OCI-LY1 (cell line): ENCODE measurements around the gene CRTAP.

Experiments used
- H2AFZ ChIP-seq: fragments of 200-600 bp; sonication (generic), shearing (Covaris generic); 2 replicates; pipeline ENCODE4 v1.6.0; 2014; ENCODE audit warnings: antibody characterized with exemption, mild to moderate bottlenecking, low read length
- H3F3A ChIP-seq: fragments of 200-600 bp; sonication (generic), shearing (Covaris generic); 2 replicates; pipeline ENCODE4 v1.6.0; 2014; ENCODE audit warnings: mild to moderate bottlenecking, antibody characterized with exemption, low read length, moderate library complexity; ENCODE audit not compliant: insufficient read depth
- H3K27ac ChIP-seq: fragments of 200-600 bp; sonication (generic); 2 replicates; pipeline ENCODE4 v1.5.1; 2014; ENCODE audit warnings: low read length, mixed run types, mild to moderate bottlenecking, low read depth; ENCODE audit not compliant: poor library complexity, severe bottlenecking
- H3K27me3 ChIP-seq: fragments of 200-600 bp; sonication (generic); 2 replicates; pipeline ENCODE4 v1.6.0; 2014; ENCODE audit warnings: antibody characterized with exemption, mild to moderate bottlenecking, low read length, moderate library complexity; ENCODE audit not compliant: insufficient read depth
- H3K36me3 ChIP-seq: fragments of 200-600 bp; sonication (generic); 2 replicates; pipeline ENCODE4 v1.6.1; 2014; ENCODE audit warnings: mild to moderate bottlenecking, antibody characterized with exemption, low read length, moderate library complexity, mixed read lengths; ENCODE audit not compliant: insufficient read depth
- H3K4me1 ChIP-seq: fragments of 200-600 bp; sonication (generic); 2 replicates; pipeline ENCODE4 v1.5.1; 2014; ENCODE audit warnings: mild to moderate bottlenecking, low read length, moderate library complexity; ENCODE audit not compliant: insufficient read depth, severe bottlenecking
- H3K4me2 ChIP-seq: fragments of 200-600 bp; sonication (generic), shearing (Covaris generic); 2 replicates; pipeline ENCODE4 v1.6.1; 2014; ENCODE audit warnings: low read length
- H3K4me3 ChIP-seq: fragments of 200-600 bp; sonication (generic); 2 replicates; pipeline ENCODE4 v1.5.1; 2014; ENCODE audit warnings: low read length, low read depth, mild to moderate bottlenecking, mixed read lengths; ENCODE audit not compliant: poor library complexity, severe bottlenecking
- H3K79me2 ChIP-seq: fragments of 200-600 bp; shearing (Covaris generic); 2 replicates; pipeline ENCODE4 v1.6.1; 2016; ENCODE audit warnings: mixed run types, low read length, mixed read lengths; ENCODE audit not compliant: insufficient read depth
- H3K9ac ChIP-seq: fragments of 200-600 bp; sonication (generic), shearing (Covaris generic); 2 replicates; pipeline ENCODE4 v1.6.1; 2014; ENCODE audit warnings: mild to moderate bottlenecking, low read length, mixed read lengths
- H3K9me2 ChIP-seq: fragments of 200-600 bp; sonication (generic), shearing (Covaris generic); 2 replicates; pipeline ENCODE4 v1.6.1; 2014; ENCODE audit warnings: low read depth, mild to moderate bottlenecking, low read length, mixed read lengths
- H3K9me3 ChIP-seq: fragments of 200-600 bp; shearing (Covaris generic); 2 replicates; pipeline ENCODE4 v1.6.1; 2014; ENCODE audit warnings: low read length, mixed read lengths
- H4K20me1 ChIP-seq: fragments of 200-600 bp; sonication (generic), shearing (Covaris generic); 2 replicates; pipeline ENCODE4 v1.6.0; 2016; ENCODE audit warnings: mild to moderate bottlenecking, low read length; ENCODE audit not compliant: insufficient read depth
- EZH2 ChIP-seq: fragments of 200-600 bp; sonication (generic), shearing (Covaris generic); IDR thresholded peaks from 2 replicates; pipeline ENCODE4 v1.8.0; 2017; ENCODE audit warnings: borderline replicate concordance, mixed run types, mild to moderate bottlenecking, antibody characterized with exemption, low read length, moderate library complexity, mixed read lengths
- TF ChIP-seq, protein P1 (sequence below): fragments of 200-600 bp; sonication (generic), shearing (Covaris generic); IDR thresholded peaks from 2 replicates; pipeline ENCODE4 v1.5.1; 2017; ENCODE audit warnings: mild to moderate bottlenecking, antibody characterized with exemption, low read length, moderate library complexity, mixed read lengths

CRTAP gene

DNA sequence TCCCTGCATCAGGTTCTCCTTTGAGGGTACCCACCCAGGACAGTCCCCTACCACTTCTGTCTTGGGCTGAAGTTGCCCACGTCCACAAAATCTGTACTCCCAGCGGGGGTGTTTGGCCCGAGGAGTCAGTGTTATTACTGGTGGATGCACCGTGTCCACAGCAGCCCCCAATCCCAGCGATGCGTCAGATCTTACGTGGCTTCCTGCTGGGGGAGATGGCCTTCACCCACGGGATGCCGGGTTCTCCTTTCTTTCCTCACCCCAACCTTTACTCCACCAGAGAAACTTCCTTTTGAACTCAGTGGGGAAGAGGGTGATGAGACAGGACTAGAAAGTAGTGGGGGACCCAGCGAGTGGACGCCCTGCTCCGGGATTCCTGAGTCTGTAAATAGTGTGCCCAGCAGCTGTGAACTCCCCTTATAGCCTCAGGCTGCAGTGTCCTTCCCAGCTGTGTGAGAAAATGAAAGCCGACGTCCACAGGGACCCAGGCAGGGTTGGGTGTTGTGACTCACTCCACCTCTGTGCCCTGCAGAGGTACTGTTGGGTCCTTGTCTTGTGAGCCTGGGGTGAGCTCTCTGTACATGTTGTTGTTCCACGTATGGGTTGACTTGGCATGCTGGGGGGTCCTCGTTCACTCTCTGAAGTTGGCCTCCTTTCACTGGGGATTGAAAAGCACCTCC is 31.5 kb downstream of the CRTAP start:
- H3K9me2 ChIP-seq, result no peaks in the 10 kb centered on the region
- H3K9ac ChIP-seq, result no peak overlapping the region
- no peaks in the 10 kb centered on the region for H3F3A ChIP-seq
- H3K27ac ChIP-seq, result no peak overlapping the region
- no peaks in the 10 kb centered on the region for H3K27me3 ChIP-seq
- no peaks in the 10 kb centered on the region for H3K36me3 ChIP-seq
- H3K4me3 ChIP-seq, result no peak overlapping the region
- H3K4me2 ChIP-seq, result no peak overlapping the region
- no peaks in the 10 kb centered on the region for H3K9me3 ChIP-seq
- no peaks in the 10 kb centered on the region for H3K79me2 ChIP-seq
- no peak for TF ChIP-seq EZH2
- TF ChIP-seq, protein P1, sequence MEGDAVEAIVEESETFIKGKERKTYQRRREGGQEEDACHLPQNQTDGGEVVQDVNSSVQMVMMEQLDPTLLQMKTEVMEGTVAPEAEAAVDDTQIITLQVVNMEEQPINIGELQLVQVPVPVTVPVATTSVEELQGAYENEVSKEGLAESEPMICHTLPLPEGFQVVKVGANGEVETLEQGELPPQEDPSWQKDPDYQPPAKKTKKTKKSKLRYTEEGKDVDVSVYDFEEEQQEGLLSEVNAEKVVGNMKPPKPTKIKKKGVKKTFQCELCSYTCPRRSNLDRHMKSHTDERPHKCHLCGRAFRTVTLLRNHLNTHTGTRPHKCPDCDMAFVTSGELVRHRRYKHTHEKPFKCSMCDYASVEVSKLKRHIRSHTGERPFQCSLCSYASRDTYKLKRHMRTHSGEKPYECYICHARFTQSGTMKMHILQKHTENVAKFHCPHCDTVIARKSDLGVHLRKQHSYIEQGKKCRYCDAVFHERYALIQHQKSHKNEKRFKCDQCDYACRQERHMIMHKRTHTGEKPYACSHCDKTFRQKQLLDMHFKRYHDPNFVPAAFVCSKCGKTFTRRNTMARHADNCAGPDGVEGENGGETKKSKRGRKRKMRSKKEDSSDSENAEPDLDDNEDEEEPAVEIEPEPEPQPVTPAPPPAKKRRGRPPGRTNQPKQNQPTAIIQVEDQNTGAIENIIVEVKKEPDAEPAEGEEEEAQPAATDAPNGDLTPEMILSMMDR, result no peak
- H2AFZ ChIP-seq, result no peak overlapping the region
- no peaks in the 10 kb centered on the region for H3K4me1 ChIP-seq
- no peaks in the 10 kb centered on the region for H4K20me1 ChIP-seq

- H3F3A ChIP-seq, result no peaks in the 10 kb centered on the region
- H3K79me2 ChIP-seq, result no peaks in the 10 kb centered on the region
- H3K9me2 ChIP-seq, result no peaks in the 10 kb centered on the region
- no peaks in the 10 kb centered on the region for H4K20me1 ChIP-seq
- H3K4me3 ChIP-seq, result no peak overlapping the region
- H3K27ac ChIP-seq, result no peak overlapping the region
- H3K27me3 ChIP-seq, result no peaks in the 10 kb centered on the region
- no peak overlapping the region for H2AFZ ChIP-seq
- no peaks in the 10 kb centered on the region for H3K36me3 ChIP-seq
- TF ChIP-seq, protein P1, result no peak
- TF ChIP-seq EZH2, result no peak
- H3K9ac ChIP-seq, result no peak overlapping the region
- H3K4me2 ChIP-seq, result no peak overlapping the region
- H3K4me1 ChIP-seq, result no peaks in the 10 kb centered on the region
- no peaks in the 10 kb centered on the region for H3K9me3 ChIP-seq
Measured at GRCh38 chr3:33145901-33146580, 32.2 kb downstream of the CRTAP start.

GRCh38 chr3:33146791-33147445 is 33.1 kb downstream of the CRTAP start:
- H3K79me2 ChIP-seq, result no peaks in the 10 kb centered on the region
- H3K27ac ChIP-seq, result no peak overlapping the region
- no peak overlapping the region for H3K4me2 ChIP-seq
- no peaks in the 10 kb centered on the region for H3K4me1 ChIP-seq
- no peaks in the 10 kb centered on the region for H3K9me2 ChIP-seq
- no peaks in the 10 kb centered on the region for H3F3A ChIP-seq
- no peak overlapping the region for H3K9ac ChIP-seq
- no peaks in the 10 kb centered on the region for H4K20me1 ChIP-seq
- H3K36me3 ChIP-seq, result no peaks in the 10 kb centered on the region
- H2AFZ ChIP-seq, result no peak overlapping the region
- H3K9me3 ChIP-seq, result no peaks in the 10 kb centered on the region
- H3K4me3 ChIP-seq, result no peak overlapping the region
- TF ChIP-seq, protein P1, result no peak
- TF ChIP-seq EZH2, result no peak
- H3K27me3 ChIP-seq, result no peaks in the 10 kb centered on the region
